Activated CD4-positive, CD25-positive, alpha-beta regulatory T cell (primary cell): ENCODE measurements around the gene CNPY1.
"Not testable (repeated sequence)": the region's sequence is repeated elsewhere in the genome, so short reads cannot be mapped to it uniquely, and the experiment has no call there.

Experiments used
- DNase-seq, 4 experiments: peaks; one replicate each; lab custom pipeline; 2025; lab: John Stamatoyannopoulos, UW

The CNPY1 gene

GRCh38 chr7:155546449-155546848 lies at the start of gene CNPY1:
Gene CNPY1 (minus strand): TSS chr7:155546559. CDS start chr7:155545929, 630 bp downstream.
- not testable (repeated sequence) for DNase-seq

GRCh38 chr7:155594961-155595366 lies 48.6 kb upstream of the CNPY1 start:
- DNase-seq = no peak

GRCh38 chr7:155594163-155594732 lies 47.9 kb upstream of the CNPY1 start:
- DNase-seq = no peak

GRCh38 chr7:155593461-155594162 lies 47.3 kb upstream of the CNPY1 start:
- DNase-seq = no peak

GRCh38 chr7:155591055-155591775 lies 44.9 kb upstream of the CNPY1 start:
- DNase-seq = no peak

GRCh38 chr7:155590215-155591018 lies 44.1 kb upstream of the CNPY1 start:
- no peak for DNase-seq

- DNase-seq = no peak
Observed at GRCh38 chr7:155589001-155589980, 42.9 kb upstream of the CNPY1 start.

GRCh38 chr7:155588468-155588998 lies 42.2 kb upstream of the CNPY1 start:
- DNase-seq = no peak

GRCh38 chr7:155587486-155587885 lies 41.1 kb upstream of the CNPY1 start:
- no peak for DNase-seq

- DNase-seq = no peak
Observed at GRCh38 chr7:155586843-155587440, 40.6 kb upstream of the CNPY1 start.

- no peak for DNase-seq
Observed at GRCh38 chr7:155585951-155586350, 39.6 kb upstream of the CNPY1 start.

GRCh38 chr7:155585532-155585895 lies 39.2 kb upstream of the CNPY1 start:
- DNase-seq = no peak

- DNase-seq = no peak
Observed at GRCh38 chr7:155584763-155585531, 38.6 kb upstream of the CNPY1 start.

GRCh38 chr7:155584261-155584660 lies 37.9 kb upstream of the CNPY1 start:
- DNase-seq = no peak

- no peak for DNase-seq
Observed at GRCh38 chr7:155583636-155584035, 37.3 kb upstream of the CNPY1 start.

- no peak for DNase-seq
Observed at GRCh38 chr7:155581954-155582353, 35.6 kb upstream of the CNPY1 start.

- DNase-seq = no peak
Observed at GRCh38 chr7:155581107-155581830, 34.9 kb upstream of the CNPY1 start.

- DNase-seq = no peak
Observed at GRCh38 chr7:155580367-155580766, 34.0 kb upstream of the CNPY1 start.

GRCh38 chr7:155579565-155579964 lies 33.2 kb upstream of the CNPY1 start:
- no peak for DNase-seq
